Measurements from ENCODE around the gene SNAPIN. TPM values are rescaled to one million over a fixed set of nuclear protein-coding genes. Genes with fewer than 3 reads are reported as not detected.

Gene SNAPIN
- total RNA-seq, 4 donors from 2014 or later = 40.2 to 62.2 (median 54.8) TPM

DNA sequence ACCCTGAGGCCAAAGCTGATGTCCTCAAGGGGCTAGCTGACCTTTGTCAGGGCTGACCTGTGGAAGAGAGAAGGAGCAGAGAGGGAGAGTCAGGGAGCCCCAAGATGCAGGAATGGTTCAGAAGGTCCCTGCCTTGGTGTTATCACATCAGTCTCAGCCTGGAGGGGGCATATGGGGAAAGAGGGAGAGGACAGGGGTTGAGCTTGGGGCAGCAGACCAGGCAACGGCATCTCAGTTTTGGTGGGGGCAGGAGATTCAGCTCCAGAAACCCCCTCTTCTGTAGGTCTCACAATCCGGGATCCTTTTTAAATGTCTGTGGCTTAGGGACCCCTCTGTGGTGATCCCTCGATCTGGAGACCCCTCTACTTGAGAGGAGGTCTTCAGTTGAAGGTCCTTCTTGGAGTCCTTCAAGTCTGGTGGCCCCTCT, 32.0 kb upstream of the SNAPIN start:
- TF ChIP-seq, protein P1, sequence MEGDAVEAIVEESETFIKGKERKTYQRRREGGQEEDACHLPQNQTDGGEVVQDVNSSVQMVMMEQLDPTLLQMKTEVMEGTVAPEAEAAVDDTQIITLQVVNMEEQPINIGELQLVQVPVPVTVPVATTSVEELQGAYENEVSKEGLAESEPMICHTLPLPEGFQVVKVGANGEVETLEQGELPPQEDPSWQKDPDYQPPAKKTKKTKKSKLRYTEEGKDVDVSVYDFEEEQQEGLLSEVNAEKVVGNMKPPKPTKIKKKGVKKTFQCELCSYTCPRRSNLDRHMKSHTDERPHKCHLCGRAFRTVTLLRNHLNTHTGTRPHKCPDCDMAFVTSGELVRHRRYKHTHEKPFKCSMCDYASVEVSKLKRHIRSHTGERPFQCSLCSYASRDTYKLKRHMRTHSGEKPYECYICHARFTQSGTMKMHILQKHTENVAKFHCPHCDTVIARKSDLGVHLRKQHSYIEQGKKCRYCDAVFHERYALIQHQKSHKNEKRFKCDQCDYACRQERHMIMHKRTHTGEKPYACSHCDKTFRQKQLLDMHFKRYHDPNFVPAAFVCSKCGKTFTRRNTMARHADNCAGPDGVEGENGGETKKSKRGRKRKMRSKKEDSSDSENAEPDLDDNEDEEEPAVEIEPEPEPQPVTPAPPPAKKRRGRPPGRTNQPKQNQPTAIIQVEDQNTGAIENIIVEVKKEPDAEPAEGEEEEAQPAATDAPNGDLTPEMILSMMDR (IDR thresholded peaks at IDR 0.05) = no peak
- ATAC-seq (ENCODE audit: low FRiP score) (peak; percentile 6), DNase-seq (ENCODE audit: low spot score) (no peak)

- ATAC-seq (ENCODE audit: low FRiP score) (peak; percentile 67), DNase-seq (ENCODE audit: low spot score) (no peak)
- TF ChIP-seq, protein P1 (IDR thresholded peaks at IDR 0.05) = no peak
These were observed 31.4 kb upstream of the SNAPIN start, which contains the start of gene S100A13 for GRCh38 chr1:153626904-153627714. Gene S100A13 (minus strand): TSS chr1:153627505. CDS start chr1:153626472, 1,033 bp downstream.

GRCh38 chr1:153627715-153628626, 30.5 kb upstream of the SNAPIN start, which contains the start of gene S100A1:
Gene S100A1 (plus strand): TSS chr1:153628434. CDS start chr1:153630522, 2,088 bp downstream.
- ATAC-seq (ENCODE audit: low FRiP score) (no peak), DNase-seq (ENCODE audit: low spot score) (no peak)
- TF ChIP-seq, protein P1 (IDR thresholded peaks at IDR 0.05) = no peak

GRCh38 chr1:153628638-153629342, 29.7 kb upstream of the SNAPIN start:
- TF ChIP-seq, protein P1 (IDR thresholded peaks at IDR 0.05) = no peak
- DNase-seq (ENCODE audit: low spot score) (no peak), ATAC-seq (ENCODE audit: low FRiP score) (no peak)

DNA sequence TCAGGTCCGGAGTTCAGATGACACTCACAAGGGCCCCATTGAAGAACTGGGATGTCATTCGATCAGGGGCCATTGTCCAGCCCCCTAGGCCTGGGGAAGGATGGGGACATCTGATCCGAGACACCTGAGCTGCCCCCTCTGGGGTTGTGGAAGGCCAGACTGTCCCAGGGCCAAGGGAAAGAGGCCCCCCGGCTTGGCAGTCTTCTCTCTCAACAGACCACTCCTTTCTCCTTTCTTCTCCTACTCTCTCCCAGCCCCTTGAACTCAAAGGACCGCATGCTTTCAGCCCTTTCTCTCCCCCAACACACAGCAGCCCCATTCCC, 29.2 kb upstream of the SNAPIN start:
- TF ChIP-seq, protein P1 (IDR thresholded peaks at IDR 0.05) = no peak
- ATAC-seq (ENCODE audit: low FRiP score) (no peak), DNase-seq (ENCODE audit: low spot score) (no peak)

- ATAC-seq (ENCODE audit: low FRiP score) (no peak), DNase-seq (ENCODE audit: low spot score) (no peak)
- TF ChIP-seq, protein P1 (IDR thresholded peaks at IDR 0.05) = no peak
These were observed 28.5 kb upstream of the SNAPIN start for GRCh38 chr1:153629971-153630370.
